HUES48 (cell line): ENCODE data around the gene PRAC1.

Experiments
- H3K27ac ChIP-seq: one replicate; pipeline ENCODE4 v1.7.0; 2013; ENCODE audit warnings: low read depth, low read length, inconsistent platforms
- H3K27me3 ChIP-seq: 2 replicates; pipeline ENCODE4 v1.6.1; 2013; ENCODE audit warnings: mild to moderate bottlenecking, low read length; ENCODE audit not compliant: control insufficient read depth, insufficient read depth
- H3K36me3 ChIP-seq: 2 replicates; pipeline ENCODE4 v1.6.1; 2013; ENCODE audit warnings: low read length; ENCODE audit not compliant: control insufficient read depth, insufficient read depth
- H3K4me1 ChIP-seq: 2 replicates; pipeline ENCODE4 v1.6.1; 2013; ENCODE audit warnings: mild to moderate bottlenecking, low read length; ENCODE audit not compliant: control insufficient read depth, insufficient read depth
- H3K4me3 ChIP-seq: 2 replicates; pipeline ENCODE4 v1.5.1; 2013; ENCODE audit warnings: mild to moderate bottlenecking, low read depth, low read length
- H3K9ac ChIP-seq: 2 replicates; pipeline ENCODE4 v1.6.1; 2013; ENCODE audit warnings: mild to moderate bottlenecking, low read depth, low read length, moderate library complexity
- H3K9me3 ChIP-seq: 2 replicates; pipeline ENCODE4 v1.6.1; 2013; ENCODE audit warnings: low read length; ENCODE audit not compliant: control insufficient read depth, insufficient read depth

PRAC1 gene

DNA sequence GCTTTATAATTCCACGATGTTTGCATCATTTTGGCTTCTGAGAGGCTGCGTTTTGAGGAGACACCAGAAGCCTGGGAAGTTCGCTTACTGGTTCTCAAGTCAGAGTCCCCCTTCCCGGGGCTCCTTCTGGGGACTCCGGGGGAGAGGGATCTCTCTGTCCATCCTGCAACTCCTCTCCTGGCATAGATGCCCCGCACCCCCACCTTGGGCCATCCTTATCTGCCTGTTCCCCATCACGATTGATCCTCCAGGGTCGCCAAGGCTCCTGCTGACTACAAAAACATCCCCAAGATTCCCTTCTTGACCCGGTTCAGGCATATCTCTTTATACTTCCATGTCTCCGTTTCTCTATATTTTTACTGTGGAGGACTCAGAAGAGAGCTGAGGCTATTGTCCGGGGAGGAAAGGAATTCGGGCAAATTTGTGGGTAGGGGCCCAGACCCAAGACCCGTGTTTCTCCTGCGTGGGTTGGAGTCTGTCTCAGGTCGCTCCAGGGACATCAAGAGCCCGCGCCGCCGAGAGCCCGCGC is 24.7 kb upstream of the PRAC1 start:
- H3K27ac ChIP-seq = no peak overlapping the region
- no peak overlapping the region for H3K9ac ChIP-seq
- no peaks in the 10 kb centered on the region for H3K9me3 ChIP-seq
- H3K4me1 ChIP-seq = no peaks in the 10 kb centered on the region
- H3K4me3 ChIP-seq = no peak overlapping the region
- H3K36me3 ChIP-seq = no peaks in the 10 kb centered on the region
- H3K27me3 ChIP-seq = peaks cover 100% of the 10 kb centered on the region

DNA sequence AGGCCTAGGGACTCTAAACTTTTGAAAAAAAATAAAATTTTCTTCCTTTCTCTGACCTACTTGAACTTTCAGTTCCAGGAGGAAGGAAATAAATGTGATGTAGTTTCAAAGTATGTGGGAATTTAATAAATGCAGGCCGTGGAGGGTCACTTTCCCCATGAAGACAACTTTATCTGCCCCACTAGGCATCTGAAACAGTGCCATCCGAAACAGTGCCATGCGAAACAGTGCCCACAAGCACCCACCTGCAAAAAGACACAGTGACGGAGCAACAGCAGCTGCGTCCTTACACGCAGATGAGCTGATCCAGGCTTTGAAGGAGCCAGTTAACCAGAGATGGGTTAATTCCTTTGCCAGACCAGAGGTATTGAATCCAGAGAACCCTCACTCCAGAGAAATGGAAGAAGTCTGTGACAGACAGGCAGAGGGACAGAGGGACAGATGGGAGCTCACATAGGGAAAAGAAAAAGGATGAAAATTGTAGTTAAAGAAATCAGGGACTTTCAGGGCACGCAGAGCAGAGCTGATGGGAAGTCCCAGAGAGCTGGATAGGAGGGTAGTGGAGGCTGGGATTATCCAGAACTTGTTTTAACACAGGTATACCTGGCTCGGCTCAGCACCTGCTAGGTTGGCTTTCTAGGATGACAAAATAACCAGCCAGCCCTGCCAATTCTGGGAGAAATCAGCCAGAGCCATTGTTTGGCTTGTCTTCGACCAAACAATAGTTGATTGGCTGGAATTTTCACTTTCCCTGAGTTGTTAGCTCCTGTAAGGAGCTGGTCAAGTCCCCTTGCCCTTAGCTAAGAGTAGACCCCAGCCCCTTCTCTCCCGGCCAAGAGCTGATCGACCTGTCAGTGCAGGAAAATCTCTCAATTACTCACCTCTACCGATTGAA is 23.3 kb upstream of the PRAC1 start:
- no peaks in the 10 kb centered on the region for H3K9me3 ChIP-seq
- no peak overlapping the region for H3K9ac ChIP-seq
- no peak overlapping the region for H3K4me3 ChIP-seq
- H3K27ac ChIP-seq = no peak overlapping the region
- no peaks in the 10 kb centered on the region for H3K36me3 ChIP-seq
- H3K4me1 ChIP-seq = no peaks in the 10 kb centered on the region
- peaks cover 100% of the 10 kb centered on the region for H3K27me3 ChIP-seq

DNA sequence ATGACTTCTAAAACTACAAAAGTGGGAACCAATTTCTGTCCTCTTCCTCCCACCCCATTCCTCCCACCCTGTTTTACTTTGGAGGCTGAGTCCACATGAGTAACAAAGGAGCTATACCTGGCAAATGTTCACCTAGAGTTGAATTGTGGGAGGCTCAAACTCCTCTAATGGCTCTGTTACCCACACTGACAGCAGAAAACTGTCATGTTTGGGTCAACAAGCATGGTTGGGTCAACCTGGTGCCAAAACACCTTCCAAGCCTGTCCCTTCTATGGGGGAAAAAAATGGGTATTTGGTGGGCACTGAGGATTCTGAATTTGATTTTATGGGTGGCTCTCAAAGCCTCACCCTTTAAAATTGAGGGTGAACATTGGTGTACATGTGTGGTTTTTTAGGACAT is 18.2 kb upstream of the PRAC1 start:
- H3K27me3 ChIP-seq = peaks cover 100% of the 10 kb centered on the region
- no peaks in the 10 kb centered on the region for H3K36me3 ChIP-seq
- H3K9ac ChIP-seq = no peak overlapping the region
- no peak overlapping the region for H3K4me3 ChIP-seq
- H3K27ac ChIP-seq = no peak overlapping the region
- peaks cover 3% of the 10 kb centered on the region; the same call in 1 of the 2 replicates for H3K4me1 ChIP-seq
- H3K9me3 ChIP-seq = no peaks in the 10 kb centered on the region; the same call in 1 of the 2 replicates

DNA sequence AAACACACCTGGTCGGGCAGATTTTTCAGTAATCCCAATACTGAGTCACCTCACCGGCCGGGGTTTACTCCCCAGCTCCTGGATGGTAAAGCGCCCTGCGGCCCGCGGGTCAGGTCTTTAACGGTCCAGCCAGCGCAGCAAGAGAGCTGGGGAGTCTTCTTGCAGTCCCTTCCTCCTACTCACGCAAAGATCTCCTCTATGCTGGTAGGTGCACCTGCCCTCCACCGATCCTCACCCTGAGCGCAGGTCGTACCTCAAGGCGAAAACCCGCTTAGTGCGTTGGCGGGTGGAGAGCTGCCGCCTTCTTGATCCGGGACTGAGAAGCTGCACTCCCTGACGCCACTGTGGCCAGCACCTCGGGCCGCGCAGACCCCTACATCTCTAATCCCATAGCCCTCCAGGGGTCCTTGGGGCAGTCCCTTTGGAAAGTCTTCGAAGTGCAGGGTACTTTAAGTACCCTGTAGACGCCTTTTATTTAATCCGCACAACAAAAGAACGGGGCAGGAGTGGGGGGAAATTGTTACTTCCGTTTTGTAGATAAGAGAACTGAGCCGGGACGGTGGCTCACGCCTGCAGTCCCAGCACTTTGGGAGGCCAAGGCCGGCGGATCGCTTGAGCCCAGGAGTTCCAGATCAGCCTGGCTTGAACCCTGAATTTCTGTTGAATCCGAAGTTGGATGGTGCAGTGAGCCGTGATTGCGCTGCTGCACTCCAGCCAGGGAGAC is 16.6 kb upstream of the PRAC1 start:
- no peaks in the 10 kb centered on the region; the same call in 1 of the 2 replicates for H3K9me3 ChIP-seq
- no peak overlapping the region for H3K27ac ChIP-seq
- peaks cover 3% of the 10 kb centered on the region; the same call in 1 of the 2 replicates for H3K4me1 ChIP-seq
- no peaks in the 10 kb centered on the region for H3K36me3 ChIP-seq
- no peak overlapping the region for H3K4me3 ChIP-seq
- H3K27me3 ChIP-seq = peaks cover 100% of the 10 kb centered on the region
- no peak overlapping the region for H3K9ac ChIP-seq

DNA sequence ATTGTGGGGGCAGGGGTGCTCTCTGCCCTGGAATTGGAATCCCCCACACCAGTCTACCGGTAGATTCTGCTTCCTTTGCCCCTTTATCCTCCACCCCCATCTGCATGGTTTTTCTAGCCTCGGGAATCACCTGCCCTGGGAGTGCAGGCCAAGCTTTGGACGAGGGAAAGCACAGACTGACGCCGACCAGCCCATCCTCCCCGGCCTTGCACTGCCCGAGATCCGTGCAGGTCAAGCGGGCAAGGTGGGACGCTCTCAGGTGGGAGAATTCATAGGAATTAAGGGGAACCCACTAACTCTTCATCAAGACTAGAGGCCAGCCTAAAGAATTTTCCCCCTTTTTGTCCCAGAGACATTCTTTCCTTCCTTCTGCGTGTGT is 16.1 kb upstream of the PRAC1 start:
- Histone ChIP-seq H3K9ac (no peak overlapping the region), H3K27me3 (peaks cover 100% of the 10 kb centered on the region), H3K4me3 (no peak overlapping the region), H3K36me3 (no peaks in the 10 kb centered on the region), H3K27ac (no peak overlapping the region), H3K9me3 (no peaks in the 10 kb centered on the region; the same call in 1 of the 2 replicates), H3K4me1 (peaks cover 3% of the 10 kb centered on the region; the same call in 1 of the 2 replicates)

DNA sequence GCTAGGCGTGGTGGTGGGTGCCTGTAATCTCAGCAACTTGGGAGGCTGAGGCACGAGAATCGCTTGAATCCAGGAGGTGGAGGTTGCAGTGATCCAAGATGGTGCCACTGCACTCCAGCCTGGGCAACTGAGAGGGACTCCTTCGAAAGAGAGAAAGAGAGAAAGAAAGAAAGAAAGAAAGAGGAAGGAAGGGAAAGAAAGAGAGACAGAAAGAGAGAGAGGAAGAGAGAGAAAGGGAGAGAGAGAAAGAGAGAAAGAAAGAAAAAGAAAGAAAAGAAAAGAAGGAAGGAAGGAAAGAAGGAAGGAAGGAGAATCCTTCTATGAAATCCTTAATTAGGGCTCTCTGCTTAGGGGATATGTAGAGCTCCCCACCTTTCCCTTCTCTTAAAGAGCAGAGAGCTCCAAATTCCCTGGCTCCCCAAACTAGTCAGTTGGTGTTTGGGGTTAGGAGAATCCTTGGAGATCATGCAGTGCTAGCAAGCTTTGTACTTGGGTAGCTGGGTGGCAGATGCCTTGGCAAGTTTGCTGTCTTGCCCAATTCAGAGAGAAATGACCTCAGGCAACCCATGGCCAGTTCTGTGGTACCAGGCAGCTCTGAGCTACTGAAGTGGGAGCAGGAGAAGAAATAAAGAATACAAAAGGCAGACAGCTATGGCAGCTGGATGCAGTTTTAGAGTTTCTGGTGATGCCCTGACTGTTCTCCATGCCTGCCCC is 15.2 kb upstream of the PRAC1 start:
- H3K27ac ChIP-seq = no peak overlapping the region
- H3K4me3 ChIP-seq = no peak overlapping the region
- H3K4me1 ChIP-seq = peaks cover 6% of the 10 kb centered on the region
- H3K27me3 ChIP-seq = peaks cover 100% of the 10 kb centered on the region
- H3K9ac ChIP-seq = no peak overlapping the region
- H3K36me3 ChIP-seq = no peaks in the 10 kb centered on the region
- H3K9me3 ChIP-seq = no peaks in the 10 kb centered on the region; the same call in 1 of the 2 replicates

DNA sequence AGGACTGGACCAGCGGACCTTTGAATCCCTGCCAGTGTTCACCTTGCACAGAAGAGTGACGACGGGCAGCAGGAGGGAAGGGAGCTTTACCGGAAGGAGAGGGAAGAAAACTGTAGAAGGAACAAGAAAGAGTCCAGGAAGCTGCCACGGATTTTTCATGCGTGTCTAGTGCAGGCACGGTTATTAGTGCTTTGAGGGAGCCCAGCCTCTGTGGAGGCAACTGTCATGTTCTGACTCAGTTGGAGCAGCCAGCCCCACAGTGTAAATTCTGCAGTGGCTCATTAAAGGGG is 12.7 kb upstream of the PRAC1 start:
- peaks cover 100% of the 10 kb centered on the region for H3K27me3 ChIP-seq

DNA sequence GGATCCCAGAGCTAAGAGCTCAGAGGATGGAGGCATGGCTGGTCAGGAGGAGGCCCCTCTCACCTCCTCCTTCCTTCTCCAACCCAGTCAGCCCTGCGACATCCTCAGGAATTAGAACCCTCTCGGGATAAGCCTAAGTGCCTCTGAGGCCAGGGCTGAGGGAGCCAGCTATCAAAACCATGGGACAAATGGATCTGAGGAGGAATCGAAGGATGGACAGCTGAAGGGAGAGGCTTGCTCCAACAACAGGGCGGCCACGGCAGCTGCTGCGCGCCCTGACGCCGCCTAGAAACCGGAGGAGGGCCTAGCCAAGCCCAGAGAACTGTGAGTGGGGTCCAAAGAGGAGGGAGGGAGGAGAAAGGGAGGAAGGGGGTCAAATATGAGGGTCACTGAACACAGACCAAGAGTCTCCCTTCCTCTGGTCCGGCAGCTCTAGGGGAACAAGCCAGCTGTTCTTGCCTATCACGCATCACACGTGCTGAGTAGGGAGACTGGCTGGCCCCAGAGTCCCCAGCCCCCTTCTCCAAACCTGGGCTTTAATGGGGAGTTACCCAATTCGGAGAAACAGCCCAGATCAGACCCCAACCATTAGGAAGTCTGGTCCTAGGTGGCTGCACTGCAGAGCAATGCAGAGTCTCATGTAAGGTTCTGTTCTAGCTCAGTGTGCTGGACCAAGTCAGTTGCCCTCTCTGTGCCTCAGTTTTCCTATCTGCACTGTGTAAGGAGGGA is 12.2 kb upstream of the PRAC1 start:
- no peaks in the 10 kb centered on the region; the same call in 1 of the 2 replicates for H3K9me3 ChIP-seq
- no peak overlapping the region for H3K9ac ChIP-seq
- H3K36me3 ChIP-seq = no peaks in the 10 kb centered on the region
- no peak overlapping the region for H3K4me3 ChIP-seq
- no peak overlapping the region for H3K27ac ChIP-seq
- H3K4me1 ChIP-seq = peaks cover 9% of the 10 kb centered on the region
- H3K27me3 ChIP-seq = peaks cover 100% of the 10 kb centered on the region

More for the DNA sequence above, 12.7 kb upstream of the PRAC1 start:
- H3K9ac ChIP-seq = no peak overlapping the region
- peaks cover 6% of the 10 kb centered on the region for H3K4me1 ChIP-seq
- H3K36me3 ChIP-seq = no peaks in the 10 kb centered on the region
- no peak overlapping the region for H3K27ac ChIP-seq
- H3K9me3 ChIP-seq = no peaks in the 10 kb centered on the region; the same call in 1 of the 2 replicates
- H3K4me3 ChIP-seq = no peak overlapping the region

DNA sequence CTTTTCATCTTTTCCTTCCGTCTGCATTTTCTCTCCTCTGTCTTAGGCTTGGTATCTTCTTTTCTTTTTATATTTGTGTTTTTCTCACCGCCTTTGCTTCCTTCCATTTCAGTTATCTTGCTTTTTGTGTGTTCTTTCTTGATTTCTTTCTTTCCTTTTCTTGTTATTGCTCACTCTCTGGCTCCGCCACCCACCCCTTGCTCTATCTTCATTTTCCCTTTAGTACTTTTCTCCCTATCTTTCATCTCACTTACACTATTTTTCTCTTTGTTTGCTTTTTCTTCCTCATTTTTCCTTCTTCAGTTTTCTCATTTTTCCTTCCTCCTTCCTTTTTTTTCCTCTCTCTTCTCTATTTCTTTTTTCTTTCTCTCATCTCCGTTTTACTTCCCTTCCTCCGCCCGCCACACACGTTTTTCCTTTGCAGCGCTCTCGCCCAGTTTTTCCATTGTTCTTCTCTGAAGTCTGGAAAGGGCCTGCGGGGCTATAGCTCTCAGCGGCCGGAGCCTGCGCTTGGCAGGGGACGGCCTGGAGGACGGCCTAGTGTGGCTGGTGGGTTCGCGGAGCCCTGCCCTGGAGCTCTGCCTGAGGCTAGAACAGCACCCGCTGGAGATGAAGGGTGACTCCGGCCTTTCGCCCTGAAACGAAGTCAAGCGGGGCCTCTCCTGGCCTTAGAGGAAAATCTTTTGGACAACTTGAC is 11.5 kb upstream of the PRAC1 start:
- H3K36me3 ChIP-seq = no peaks in the 10 kb centered on the region
- H3K4me3 ChIP-seq = no peak overlapping the region
- peaks cover 12% of the 10 kb centered on the region for H3K4me1 ChIP-seq
- no peak overlapping the region for H3K27ac ChIP-seq
- no peak overlapping the region for H3K9ac ChIP-seq
- no peaks in the 10 kb centered on the region; the same call in 1 of the 2 replicates for H3K9me3 ChIP-seq
- H3K27me3 ChIP-seq = peaks cover 100% of the 10 kb centered on the region
